HepG2 (cell line): Measurements from ENCODE around the gene NCLN.

Experiments used
- CHD2 ChIP-seq: IDR thresholded peaks from 2 replicates; pipeline ENCODE4 v1.6.1; 2011; ENCODE audit warnings: low read depth, low read length, improper control_type of control experiment
- EZH2 ChIP-seq: conservative IDR thresholded peaks from 2 replicates; pipeline ENCODE4 v1.6.1; 2012; ENCODE audit warnings: mild to moderate bottlenecking, low read depth, low read length, moderate library complexity
- FOXM1 ChIP-seq: sonication (generic); formaldehyde crosslinking; IDR thresholded peaks from 2 replicates; pipeline ENCODE4 v1.5.0; 2020; ENCODE audit warnings: missing genetic modification reagents
- KLF16 ChIP-seq, 2 experiments: sonication (generic) in 1 of 2; formaldehyde crosslinking in 1 of 2; IDR thresholded peaks; 2 replicates each; pipeline versions ENCODE4 v1.6.1 to v1.8.0; 2016 to 2023; ENCODE audit warnings: missing genetic modification reagents in 2 of 2, missing compliant biosample characterization in 1 of 2
- MAX ChIP-seq: IDR thresholded peaks from 2 replicates; pipeline ENCODE4 v1.6.1; 2012; ENCODE audit warnings: inconsistent platforms
- NFATC3 ChIP-seq: sonication (generic); formaldehyde crosslinking; IDR thresholded peaks from 2 replicates; pipeline ENCODE4 v1.5.1; 2020; ENCODE audit warnings: mild to moderate bottlenecking, missing genetic modification reagents
- NFIC ChIP-seq: IDR thresholded peaks from 2 replicates; pipeline ENCODE4 v1.6.1; 2012; ENCODE audit warnings: mild to moderate bottlenecking, low read length, inconsistent platforms
- POGK ChIP-seq: sonication (generic); formaldehyde crosslinking; conservative IDR thresholded peaks from 2 replicates; pipeline ENCODE4 v1.8.0; 2022; ENCODE audit warnings: mild to moderate bottlenecking, moderate library complexity, missing genetic modification reagents
- SMAD3 ChIP-seq: sonication (generic); formaldehyde crosslinking; IDR thresholded peaks from 2 replicates; pipeline ENCODE4 v1.4.0; 2020; ENCODE audit warnings: missing genetic modification reagents
- SMC3 ChIP-seq: IDR thresholded peaks from 2 replicates; pipeline ENCODE4 v1.6.1; 2011; ENCODE audit warnings: low read length, improper control_type of control experiment
- TARDBP ChIP-seq: sonication (generic); formaldehyde crosslinking; IDR thresholded peaks from 2 replicates; pipeline ENCODE4 v1.8.0; 2022; ENCODE audit warnings: mild to moderate bottlenecking, missing genetic modification reagents
- TBL1XR1 ChIP-seq: fragments of 150-350 bp; IDR thresholded peaks from 2 replicates; pipeline ENCODE4 v1.6.1; 2014; ENCODE audit warnings: borderline replicate concordance, low read length; ENCODE audit not compliant: partially characterized antibody
- ZBTB43 ChIP-seq: sonication (generic); formaldehyde crosslinking; conservative IDR thresholded peaks from 2 replicates; pipeline ENCODE4 v1.4.0; 2020; ENCODE audit warnings: missing genetic modification reagents
- ZNF557 ChIP-seq: sonication (generic); formaldehyde crosslinking; IDR thresholded peaks from 2 replicates; pipeline ENCODE4 v1.4.0; 2020; ENCODE audit warnings: missing genetic modification reagents

GRCh38 chr19:3190470-3190770 lies 4.7 kb downstream of the NCLN start:
- TF ChIP-seq ZNF557 (CRISPR knock-in tag) (no peak), TARDBP (CRISPR knock-in tag) (no peak), FOXM1 (no peak), EZH2 (no peak), POGK (no peak), ZBTB43 (CRISPR knock-in tag) (no peak), KLF16 (CRISPR knock-in tag; IDR thresholded peaks at IDR 0.05) (no peak), TBL1XR1 (no peak), SMC3 (no peak), NFATC3 (no peak), CHD2 (no peak), MAX (no peak), SMAD3 (no peak), NFIC (no peak)
